Left ventricle myocardium superior (tissue), 1 donor: ENCODE data around the gene TATDN2. TPM values are rescaled to one million over a fixed set of nuclear protein-coding genes. Genes with fewer than 3 reads are reported as not detected.

ENCODE experiments used
- ATAC-seq: fragments of 200-7000 bp; cut with Tn5 transposase; one replicate; pipeline ENCODE4 v1.9.1; 2020; ENCODE audit warnings: mild to moderate bottlenecking, moderate library complexity
- DNase-seq: peaks from one replicate; pipeline ENCODE4 v3.0.0-alpha.2; 2020
- intact Hi-C: fragments of 100-400 bp; cut with micrococcal nuclease; formaldehyde crosslinking; loops from one replicate; pipeline ENCODE4 v1.11.0; 2022
- total RNA-seq: library from RNA; stranded (reverse); fragmentation: NEBNext Ultra II Directional; extraction: Animal tissue kit (Norgen Biotek cat#: 25700); gene quantifications from one replicate; pipeline ENCODE4 v1.2.1, GENCODE V29; 2021
- donor health status: DM: no; HTN: yes; CAD: no; lungs with severe emphysema.

TATDN2 gene
- total RNA-seq, 1 donor from 2014 or later: 17.0 TPM

- intact Hi-C loops: no loop called here
- DNase-seq: no peak
- no peak for ATAC-seq
Observed at GRCh38 chr3:10306156-10306555, 57.9 kb downstream of the TATDN2 start.

- ATAC-seq: no peak
- intact Hi-C loops: no loop called here
- DNase-seq: no peak
Observed at GRCh38 chr3:10308678-10309077, 60.4 kb downstream of the TATDN2 start.

- DNase-seq (no peak), ATAC-seq (no peak)
- intact Hi-C loops: no loop called here
Observed at GRCh38 chr3:10309736-10310135, 61.5 kb downstream of the TATDN2 start.

GRCh38 chr3:10310578-10310977 lies 62.3 kb downstream of the TATDN2 start:
- intact Hi-C loops: no loop called here
- ATAC-seq: no peak
- no peak for DNase-seq

GRCh38 chr3:10311710-10312109 lies 63.5 kb downstream of the TATDN2 start:
- DNase-seq (no peak), ATAC-seq (no peak)
- intact Hi-C loops: no loop called here

- intact Hi-C loops: no loop called here
- ATAC-seq (peak; percentile 28), DNase-seq (no peak)
Observed at GRCh38 chr3:10312391-10312790, 64.1 kb downstream of the TATDN2 start.

- ATAC-seq: peak; percentile 13
- DNase-seq: no peak
- intact Hi-C loops: no loop called here
Observed at GRCh38 chr3:10312861-10313260, 64.6 kb downstream of the TATDN2 start.

GRCh38 chr3:10315101-10315500 lies 66.8 kb downstream of the TATDN2 start:
- intact Hi-C loops: no loop called here
- no peak for ATAC-seq
- DNase-seq: no peak

GRCh38 chr3:10315771-10316344 lies 67.6 kb downstream of the TATDN2 start:
- intact Hi-C loops: no loop called here
- DNase-seq: no peak
- no peak for ATAC-seq

- ATAC-seq (no peak), DNase-seq (no peak)
- intact Hi-C loops: no loop called here
Observed at GRCh38 chr3:10317311-10317960, 69.2 kb downstream of the TATDN2 start.

- intact Hi-C loops: no loop called here
- DNase-seq (no peak), ATAC-seq (no peak)
Observed at GRCh38 chr3:10317961-10318350, 69.7 kb downstream of the TATDN2 start.

- intact Hi-C loops: no loop called here
- no peak for DNase-seq
- ATAC-seq: no peak
Observed at GRCh38 chr3:10319251-10319650, 71.0 kb downstream of the TATDN2 start.

GRCh38 chr3:10319804-10320203 lies 71.5 kb downstream of the TATDN2 start:
- DNase-seq (no peak), ATAC-seq (no peak)
- intact Hi-C loops: no loop called here

GRCh38 chr3:10320320-10320677 lies 72.0 kb downstream of the TATDN2 start:
- DNase-seq: no peak
- intact Hi-C loops: no loop called here
- no peak for ATAC-seq

GRCh38 chr3:10321630-10322351 lies 73.5 kb downstream of the TATDN2 start:
- ATAC-seq: no peak
- no peak for DNase-seq
- intact Hi-C loops: no loop called here

- DNase-seq (no peak), ATAC-seq (no peak)
- intact Hi-C loops: no loop called here
Observed at GRCh38 chr3:10322352-10322710, 74.1 kb downstream of the TATDN2 start.

GRCh38 chr3:10327592-10327991 lies 79.3 kb downstream of the TATDN2 start:
- DNase-seq (no peak), ATAC-seq (no peak)
- intact Hi-C loops: no loop called here

GRCh38 chr3:10328460-10329071 lies 80.3 kb downstream of the TATDN2 start:
- intact Hi-C loops: no loop called here
- DNase-seq: no peak

GRCh38 chr3:10329495-10330015 lies 81.3 kb downstream of the TATDN2 start:
- DNase-seq (no peak), ATAC-seq (no peak)
- intact Hi-C loops: no loop called here

More at GRCh38 chr3:10328460-10329071, 80.3 kb downstream of the TATDN2 start:
- ATAC-seq: no peak

- intact Hi-C loops: no loop called here
- DNase-seq (no peak), ATAC-seq (no peak)
Observed at GRCh38 chr3:10330319-10330718, 82.1 kb downstream of the TATDN2 start.
